GM21619 (cell line): ENCODE measurements around the gene B4GALNT3.

ENCODE experiments used
- ATAC-seq: cut with Tn5 transposase; IDR thresholded peaks from one replicate; pipeline ENCODE4 v1.9.1; 2021; ENCODE audit not compliant: unreplicated experiment

The B4GALNT3 gene

DNA sequence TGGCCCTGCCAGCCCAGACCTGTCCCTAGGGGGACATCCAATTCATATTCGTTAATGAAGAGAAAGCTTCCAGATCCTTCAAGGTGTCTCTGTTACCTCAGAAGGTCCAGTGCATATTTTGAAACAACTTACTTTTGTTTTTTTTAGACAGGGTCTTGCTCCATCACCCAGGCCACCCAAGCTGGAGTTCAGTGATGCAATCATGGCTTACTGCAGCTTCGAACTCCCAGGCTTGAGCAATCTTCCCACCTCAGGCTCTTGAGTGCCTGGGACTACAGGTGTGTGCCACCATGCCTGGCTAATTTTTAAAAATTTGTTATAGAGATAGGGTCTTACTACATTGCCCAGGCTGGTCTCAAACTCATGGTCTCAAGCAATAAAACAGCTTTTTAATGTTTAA lies 48.4 kb downstream of the B4GALNT3 start:
- ATAC-seq = no peak

DNA sequence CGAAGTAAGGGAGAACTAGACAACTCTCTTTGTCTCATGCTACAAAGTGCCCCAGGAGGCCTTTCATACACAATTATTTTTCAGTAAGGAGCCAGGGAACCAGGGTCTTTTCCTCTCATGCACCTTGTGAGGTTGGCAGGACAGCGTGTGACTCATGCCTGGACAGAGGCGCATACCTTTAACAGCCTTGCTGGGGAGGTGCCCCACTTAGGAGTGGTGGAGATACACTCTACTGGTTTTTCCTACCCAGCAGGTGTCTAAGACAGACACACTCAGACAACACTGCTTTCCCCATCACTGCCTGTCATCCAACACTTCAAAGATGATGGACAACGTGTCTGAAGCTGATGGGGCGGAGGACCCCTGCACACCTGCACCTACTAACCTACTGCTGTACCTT lies 49.1 kb downstream of the B4GALNT3 start:
- ATAC-seq = no peak

DNA sequence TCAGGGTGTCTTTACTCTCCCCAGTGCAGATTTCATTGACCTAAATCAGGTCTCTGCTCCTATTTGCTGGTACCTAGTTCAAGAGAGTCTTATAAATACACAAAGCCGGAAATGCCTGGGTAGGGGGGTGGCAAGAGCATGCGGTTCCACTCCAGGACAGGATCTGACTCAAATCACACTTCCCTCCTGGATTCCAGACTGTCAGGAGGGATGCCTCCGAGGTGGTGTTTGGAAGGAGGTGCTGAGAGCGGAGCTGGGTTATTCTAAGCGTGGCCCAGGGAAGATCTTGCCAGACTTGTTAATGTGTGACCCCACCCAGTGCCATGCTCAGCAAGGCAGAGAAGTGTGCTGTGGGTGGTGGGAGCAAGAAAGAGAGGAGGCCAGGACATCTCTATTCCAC lies 49.8 kb downstream of the B4GALNT3 start:
- no peak for ATAC-seq

DNA sequence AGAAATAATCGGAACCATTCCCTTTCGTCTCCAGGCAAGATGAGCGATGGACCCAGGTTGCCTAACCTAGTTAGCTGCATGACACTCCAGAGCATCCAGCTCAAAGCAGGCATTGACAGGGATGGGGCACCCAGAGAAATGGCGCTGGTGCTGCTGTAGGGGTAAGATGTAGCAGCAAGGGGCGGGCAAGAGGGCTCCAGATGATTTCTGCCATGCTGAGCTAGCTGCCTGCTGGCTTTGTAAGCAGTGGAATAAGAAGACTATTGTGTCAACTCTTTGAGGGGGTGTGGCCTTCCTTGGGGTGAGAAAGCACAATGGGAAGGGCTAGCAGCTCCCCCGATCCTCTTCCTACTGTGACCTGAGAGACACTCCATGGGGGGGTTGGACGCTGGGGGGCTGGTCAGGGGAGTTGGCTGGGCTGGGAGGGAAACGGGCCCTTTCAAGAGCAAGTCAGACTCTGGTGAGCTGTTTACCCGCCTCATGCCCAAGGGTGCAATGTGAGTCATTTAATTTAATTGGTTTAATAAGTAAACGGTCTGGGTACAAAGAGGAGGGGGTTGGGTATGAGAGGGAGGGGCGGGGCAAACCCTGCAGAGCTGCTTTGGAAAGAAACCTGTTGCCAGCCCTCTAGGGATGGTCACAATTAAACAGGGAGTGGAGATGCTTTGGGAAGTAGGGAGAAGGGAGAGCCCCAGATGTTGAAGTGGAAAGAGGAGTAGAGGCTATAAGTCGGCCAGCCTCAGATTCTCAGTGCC lies 50.5 kb downstream of the B4GALNT3 start:
- no peak for ATAC-seq

DNA sequence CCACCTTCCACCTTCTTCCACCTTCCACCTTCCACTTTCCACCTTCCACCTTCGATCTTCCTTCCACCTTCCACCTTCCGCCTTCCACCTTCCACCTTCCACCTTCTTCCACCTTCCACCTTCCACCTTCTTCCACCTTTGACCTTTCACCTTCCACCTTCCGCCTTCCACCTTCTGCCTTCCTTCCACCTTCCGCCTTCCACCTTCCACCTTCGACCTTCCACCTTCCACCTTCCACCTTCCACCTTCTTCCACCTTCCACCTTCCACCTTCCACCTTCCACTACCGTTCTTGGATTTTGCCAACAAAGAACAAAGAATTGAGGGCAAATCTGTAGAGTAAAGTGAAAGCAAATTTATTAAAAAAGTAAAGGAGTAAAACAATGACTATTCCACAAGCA lies 53.2 kb downstream of the B4GALNT3 start:
- ATAC-seq = no peak

DNA sequence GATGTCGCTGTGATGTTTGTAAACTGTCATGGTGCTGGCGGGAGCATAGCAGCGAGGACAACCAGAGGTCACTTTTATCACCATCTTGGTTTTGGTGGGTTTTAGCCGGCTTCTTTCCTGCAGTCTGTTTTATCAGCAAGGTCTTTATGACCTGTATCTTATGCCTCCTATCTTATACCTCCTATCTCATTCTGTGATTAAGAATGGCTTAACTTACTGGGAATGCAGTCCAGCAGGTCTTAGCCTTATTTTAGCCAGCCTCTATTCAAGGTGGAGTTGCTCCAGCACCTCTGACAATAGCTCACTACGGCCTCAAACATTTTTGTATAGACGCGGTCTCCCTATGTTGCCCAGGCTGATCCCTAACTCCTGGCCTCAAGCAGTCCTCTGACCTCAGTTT lies 53.7 kb downstream of the B4GALNT3 start:
- no peak for ATAC-seq

DNA sequence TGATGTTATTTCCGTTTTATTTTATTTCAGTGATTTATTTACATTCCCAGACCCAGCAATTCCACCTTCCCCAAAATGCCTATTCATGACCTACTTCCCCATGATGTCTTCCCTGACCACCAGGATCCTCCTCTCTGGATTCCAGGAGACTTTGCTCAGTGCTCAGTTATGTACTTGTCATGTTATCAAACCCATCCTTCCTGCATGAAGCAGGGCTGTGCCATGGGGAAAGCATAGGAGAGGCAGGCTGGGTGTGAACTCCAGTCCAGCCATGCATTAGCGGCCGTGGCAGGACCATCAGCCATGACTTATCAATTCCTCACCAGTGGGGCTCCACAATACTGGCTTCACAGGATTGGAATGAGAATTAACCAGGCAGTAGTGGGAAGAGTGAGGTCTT lies 57.8 kb downstream of the B4GALNT3 start:
- no peak for ATAC-seq

DNA sequence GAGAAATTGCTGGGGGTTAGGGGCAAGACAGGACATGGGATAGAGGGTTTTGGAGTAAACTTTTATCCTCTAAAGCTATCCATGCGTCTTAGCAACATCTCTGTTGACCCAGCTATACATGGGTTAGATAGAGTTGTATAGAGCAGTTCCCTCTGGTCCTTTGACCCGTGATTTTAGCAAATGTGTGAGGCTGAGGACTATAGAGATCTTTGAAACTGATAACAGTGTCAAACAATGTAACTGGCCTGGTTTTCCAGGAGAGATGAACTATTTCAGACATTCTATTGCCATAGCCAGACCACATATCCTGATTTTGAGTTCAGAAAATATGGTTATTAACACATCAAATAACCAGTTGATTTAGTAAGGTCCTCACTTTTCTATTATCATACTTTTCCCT lies 60.4 kb downstream of the B4GALNT3 start:
- ATAC-seq = no peak

DNA sequence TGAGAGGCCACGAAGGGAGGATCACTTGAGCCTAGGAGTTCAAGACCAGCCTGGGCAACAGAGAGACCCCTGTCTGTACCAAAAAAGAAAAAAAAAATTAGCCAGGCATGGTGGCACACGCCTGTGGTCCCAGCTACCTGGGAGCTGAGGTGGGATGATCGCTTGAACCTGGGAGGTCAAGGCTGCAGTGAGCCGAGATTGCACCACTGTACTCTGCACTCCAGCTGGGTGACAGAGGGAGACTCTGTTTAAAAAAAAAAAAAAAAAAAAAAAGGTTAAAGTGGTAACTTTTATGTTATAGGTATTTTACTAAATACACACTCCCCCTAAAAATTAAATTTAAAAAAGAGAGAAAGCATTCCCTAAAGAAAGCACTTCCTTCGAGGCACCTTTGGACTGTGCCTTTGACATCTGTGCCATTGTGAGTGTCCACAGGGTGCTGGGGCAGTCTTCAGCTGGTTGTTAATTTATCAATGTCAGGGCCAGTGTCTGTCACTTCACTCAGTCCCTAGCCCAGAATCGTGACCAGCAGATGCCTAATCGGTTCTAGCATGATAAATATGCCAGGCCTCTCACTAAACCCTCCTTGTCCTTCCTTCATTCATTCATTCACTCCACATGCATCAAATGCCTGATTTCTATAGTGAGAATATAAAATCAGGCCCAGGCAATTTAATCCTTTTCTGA lies 63.1 kb downstream of the B4GALNT3 start:
- ATAC-seq = no peak

DNA sequence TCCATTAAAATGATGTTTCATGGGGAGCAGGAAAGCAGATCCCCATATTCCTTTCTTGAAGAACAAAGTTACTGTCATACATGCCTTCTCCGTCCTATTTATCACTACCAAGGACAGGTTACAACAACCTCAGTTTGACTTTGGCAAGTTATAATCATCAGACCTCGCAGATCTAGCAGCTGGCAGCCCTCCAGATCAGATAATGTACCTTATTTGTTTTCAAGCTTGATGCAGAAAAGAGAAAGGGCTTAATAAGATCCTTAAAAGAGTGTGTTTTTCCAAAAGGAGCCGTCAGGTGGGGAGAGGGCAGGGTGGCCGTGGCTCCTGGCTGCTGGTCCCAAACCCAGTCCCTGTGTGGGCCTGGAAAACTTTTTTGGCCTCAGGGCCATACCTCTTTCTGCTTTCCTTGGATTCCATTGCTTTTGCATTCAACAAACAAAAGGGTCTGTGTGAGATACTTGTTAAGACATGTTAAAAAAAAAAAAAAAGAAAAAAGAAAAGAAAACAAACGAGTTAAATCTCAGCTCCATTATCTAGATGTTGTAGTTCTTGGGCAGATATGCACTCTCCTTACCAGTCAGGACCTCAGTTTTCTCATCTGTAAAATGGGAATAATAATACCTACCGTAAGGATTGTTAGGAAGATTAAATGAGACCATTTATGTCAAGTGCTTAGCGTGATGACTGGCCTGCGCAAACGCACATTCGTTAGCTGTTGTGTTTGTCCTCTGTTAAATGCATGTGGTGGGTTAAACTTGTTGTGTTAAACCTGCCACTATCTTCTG lies 64.6 kb downstream of the B4GALNT3 start:
- ATAC-seq = no peak

DNA sequence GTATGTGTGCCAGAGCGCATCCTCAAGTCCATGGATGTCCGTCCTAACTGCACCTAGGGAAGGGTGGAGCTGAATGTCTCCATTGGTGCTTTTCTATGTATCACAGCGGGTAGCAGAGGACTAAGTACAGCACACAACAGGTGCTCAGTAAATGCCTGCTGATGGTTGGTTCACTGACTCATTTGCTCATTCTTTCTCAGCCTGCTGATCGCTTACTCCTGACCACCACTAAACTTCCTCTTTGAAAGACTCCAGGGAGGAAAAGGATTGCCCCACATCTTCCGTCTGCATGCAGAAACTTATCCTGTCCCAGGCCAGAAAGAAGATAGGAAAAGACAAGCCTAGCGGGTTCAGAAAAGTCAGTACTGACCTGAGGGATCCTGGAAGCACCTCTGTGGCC lies 66.3 kb downstream of the B4GALNT3 start:
- no peak for ATAC-seq

DNA sequence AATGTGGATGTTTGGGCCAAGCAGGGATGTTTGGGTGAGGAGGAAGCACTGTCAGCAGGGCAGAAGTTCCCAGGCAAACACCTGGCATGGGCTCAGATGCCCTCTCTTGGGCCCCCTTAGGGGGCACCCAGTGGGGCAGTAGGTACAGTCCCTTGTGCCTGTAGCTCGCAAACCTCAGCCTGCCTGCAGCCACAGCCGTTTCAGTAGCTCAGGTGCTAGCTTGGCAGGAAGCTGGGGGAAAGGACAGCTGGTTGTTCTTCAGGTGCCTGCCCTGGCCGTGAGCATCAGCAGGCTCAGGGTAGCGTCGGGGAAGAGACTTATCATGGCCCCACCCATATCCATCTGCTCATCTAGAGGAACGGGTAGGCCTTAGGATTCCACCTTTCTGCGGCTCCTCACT lies 67.5 kb downstream of the B4GALNT3 start:
- ATAC-seq = no peak

DNA sequence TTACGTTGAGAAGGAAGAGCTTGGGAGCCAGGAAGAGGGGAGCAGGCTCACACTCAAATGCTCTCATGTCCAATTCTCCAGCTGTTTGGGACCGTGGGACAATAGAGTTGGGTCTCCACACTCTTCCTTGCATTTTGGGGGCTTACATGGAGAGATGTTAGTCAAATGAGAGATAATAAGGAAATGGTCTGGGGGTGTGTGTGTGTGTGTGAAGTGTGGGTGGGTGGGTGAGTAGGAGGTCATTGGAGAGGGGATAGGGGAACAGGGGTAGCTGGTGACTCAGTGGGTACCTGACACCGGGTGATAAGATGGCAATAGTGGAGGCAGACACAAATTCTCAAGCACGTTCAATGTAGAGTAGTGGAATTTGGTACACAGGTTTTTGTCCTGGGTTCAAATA lies 68.0 kb downstream of the B4GALNT3 start:
- ATAC-seq = no peak

DNA sequence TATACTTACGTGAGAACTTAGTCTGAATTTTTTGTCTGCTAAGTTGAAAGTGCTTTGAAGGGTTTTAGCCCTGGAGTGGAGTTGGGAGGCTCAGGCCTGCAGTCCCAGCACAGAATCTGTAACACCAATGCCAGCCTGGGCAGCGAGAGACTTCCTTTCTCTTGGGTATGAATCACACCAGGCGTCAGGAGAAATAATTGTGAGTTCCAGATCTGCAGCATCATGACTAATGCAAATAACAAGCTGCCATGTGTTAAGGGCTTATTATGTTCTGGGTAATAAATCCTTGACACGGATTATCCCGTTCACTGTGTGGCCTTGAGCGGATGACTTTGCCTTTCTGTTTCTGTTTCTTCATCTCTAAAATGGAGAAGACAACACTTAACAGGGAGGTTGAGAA lies 70.6 kb downstream of the B4GALNT3 start:
- no peak for ATAC-seq

DNA sequence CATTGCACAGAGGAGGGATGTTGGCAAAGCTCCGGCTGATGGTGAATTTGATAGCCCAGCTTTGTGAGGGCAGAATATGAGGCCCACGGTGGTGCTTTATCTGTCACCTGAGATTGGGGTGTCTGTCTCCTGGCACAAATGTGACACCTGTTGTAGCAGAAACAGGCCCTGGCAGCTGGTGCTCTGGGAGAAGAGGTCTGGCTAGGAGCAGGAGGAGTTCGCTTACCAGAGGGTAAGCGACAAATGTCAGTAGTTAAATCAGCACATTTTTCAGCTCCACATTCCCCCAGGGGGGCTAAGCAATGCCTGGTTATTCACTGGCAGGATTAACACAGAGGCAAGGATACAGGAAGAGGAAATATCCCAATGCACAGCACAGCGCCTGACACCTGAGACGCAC lies 71.1 kb downstream of the B4GALNT3 start:
- ATAC-seq = no peak

DNA sequence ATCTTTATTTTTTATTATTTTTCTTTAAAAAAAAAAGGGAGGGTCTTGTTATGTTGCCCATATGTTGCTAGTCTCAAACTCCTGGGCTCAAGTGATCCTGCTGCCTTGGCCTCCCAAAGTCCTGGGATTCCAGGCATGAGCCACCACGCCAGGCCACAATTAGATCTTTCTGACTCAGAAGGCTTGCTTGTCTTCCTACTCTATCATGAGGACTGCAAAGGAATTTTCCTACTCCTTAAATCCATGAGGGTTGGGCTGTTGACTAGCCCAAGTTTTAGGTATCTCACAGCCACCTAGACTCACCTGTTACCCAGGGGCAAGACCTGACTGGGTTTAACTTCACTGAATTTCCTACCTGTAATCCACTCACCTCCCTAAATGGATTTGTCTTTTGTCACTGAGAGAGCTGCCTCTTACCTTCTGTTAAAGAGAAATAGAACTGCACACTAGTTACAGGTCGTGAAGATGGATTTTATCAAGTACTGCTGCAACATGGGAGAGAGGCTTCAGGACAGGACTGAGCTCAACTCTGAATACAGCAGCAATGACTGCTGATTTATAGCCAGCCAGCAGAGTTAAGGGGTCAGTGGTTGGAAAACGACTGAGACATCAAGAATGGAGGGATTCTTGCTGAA lies 72.3 kb downstream of the B4GALNT3 start:
- ATAC-seq = no peak

DNA sequence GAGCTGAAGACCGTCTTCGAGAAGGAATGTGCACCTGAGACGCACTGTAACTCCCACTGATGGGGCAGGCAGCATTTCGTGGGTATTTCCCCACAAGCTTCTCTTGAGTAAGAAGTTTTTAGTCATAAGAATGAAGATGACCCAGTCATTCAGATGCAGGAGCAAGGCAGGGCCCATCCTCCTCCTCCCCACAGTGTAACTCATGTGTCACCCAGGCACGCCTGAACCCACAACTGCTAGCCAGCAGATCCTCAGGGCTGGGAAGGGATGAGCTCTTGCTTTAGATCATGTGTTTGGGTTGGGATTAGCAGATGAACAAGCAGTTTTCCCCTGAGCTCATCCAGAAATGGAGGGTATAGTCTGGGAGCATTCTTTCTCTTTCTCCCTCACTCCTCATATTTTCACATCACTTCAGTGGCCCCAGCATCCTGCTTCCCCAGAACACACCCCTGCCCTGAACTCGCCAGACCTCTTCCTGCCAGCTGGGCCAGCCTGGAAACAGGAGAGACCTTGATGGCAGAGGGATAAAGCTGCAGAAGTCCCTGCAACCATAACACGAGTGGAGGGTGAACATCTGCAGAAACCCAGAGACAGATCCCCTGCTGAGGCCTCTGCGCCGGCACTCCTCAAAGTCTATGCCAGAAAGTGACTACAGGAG lies 73.3 kb downstream of the B4GALNT3 start:
- no peak for ATAC-seq

DNA sequence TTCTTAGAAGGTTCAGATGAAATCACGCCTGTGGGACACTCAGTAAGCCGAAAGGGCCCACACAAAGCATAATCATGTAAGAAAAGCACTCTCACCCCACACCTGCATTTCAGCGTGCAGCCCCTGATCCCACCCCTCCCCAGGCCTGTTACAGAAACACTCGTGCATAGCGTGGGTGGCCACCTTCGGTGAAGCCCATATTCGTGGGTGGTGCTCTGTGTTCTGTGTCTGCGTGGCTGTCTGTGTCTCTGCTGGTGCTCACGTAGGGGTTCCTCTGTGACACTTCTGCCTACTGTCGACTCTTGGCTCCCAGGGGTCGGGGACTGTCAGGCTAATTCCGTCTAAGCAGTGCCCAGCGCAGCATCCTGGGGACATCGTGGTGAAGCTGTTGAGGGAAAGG lies 74.0 kb downstream of the B4GALNT3 start:
- ATAC-seq = no peak

DNA sequence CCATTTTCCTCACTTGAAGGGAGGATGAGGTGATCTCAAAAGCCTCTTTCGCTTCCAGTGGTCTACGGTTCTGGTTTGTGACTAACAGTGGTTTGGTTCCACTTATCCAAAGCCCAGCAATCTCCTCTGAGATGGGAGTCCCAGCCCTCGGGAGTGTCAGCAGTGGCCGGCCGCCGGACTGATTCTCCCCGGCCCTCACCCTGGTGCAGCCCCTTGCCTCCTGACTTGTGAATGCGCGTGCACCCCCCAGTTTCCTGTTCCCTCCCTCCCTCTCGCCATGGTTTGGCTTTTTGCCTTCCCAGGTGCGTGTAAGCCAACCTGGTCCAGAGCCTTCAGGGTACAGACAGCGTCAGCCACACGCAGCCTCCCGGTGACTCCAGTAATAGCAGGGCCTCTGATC lies 74.5 kb downstream of the B4GALNT3 start:
- no peak for ATAC-seq

DNA sequence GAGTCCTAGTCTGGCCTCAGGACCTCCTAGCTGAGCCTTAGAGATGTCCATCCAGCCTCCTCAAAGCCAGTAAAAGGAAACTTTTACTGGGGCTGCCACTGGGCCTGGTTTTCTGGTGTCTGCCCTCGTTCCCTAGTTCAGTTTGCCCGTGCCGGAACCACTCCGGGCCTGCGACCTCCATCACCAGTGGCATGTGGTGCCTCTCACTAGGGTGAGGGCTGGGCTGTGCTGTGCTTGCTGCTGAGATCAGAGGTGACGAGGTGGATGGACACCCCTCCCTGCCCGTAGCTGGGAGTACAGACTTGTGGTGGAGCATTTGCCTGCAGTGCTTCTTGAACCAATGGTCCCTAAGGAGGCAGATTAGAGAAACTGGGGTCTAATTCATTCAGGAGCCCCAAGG lies 75.7 kb downstream of the B4GALNT3 start:
- no peak for ATAC-seq

DNA sequence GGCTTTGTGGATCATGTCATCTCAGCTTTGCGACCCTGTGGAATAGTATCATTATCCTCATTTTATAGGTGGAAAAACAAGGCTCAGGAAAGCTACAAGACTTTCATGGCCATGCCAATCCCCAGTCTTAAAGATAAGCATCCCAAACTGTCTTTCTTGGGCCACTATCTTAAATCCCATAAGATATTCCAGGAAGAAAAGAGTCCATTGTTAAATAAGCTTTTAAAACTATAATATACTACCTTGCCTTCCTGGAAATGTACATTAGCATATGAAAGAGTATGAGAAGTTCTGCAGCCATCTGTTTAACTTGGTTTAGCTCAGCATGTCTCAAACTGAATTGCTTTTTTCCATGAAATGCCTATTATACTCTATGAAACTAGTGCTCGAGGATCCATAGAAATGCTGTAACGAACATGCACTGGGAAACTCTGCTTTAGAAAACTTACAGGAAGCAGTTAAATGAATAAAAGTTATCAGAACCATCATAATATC lies 77.1 kb downstream of the B4GALNT3 start:
- ATAC-seq = no peak
